ENCODE results near the gene SSUH2.
"Not testable (repeated sequence)": the region's sequence is repeated elsewhere in the genome, so short reads cannot be mapped to it uniquely, and the experiment has no call there.

The SSUH2 gene

GRCh38 chr3:8608041-8608790 lies 36.4 kb downstream of the SSUH2 start:
- DNase-seq: no peak

GRCh38 chr3:8607234-8608040 lies 37.2 kb downstream of the SSUH2 start:
- DNase-seq: no peak

GRCh38 chr3:8606701-8607231 lies 37.8 kb downstream of the SSUH2 start:
- DNase-seq: no peak

- DNase-seq: no peak
Observed at GRCh38 chr3:8604988-8605387, 39.6 kb downstream of the SSUH2 start.

GRCh38 chr3:8604006-8604405 lies 40.6 kb downstream of the SSUH2 start:
- DNase-seq: no peak

GRCh38 chr3:8603115-8603710 lies 41.4 kb downstream of the SSUH2 start:
- no peak for DNase-seq

- DNase-seq: no peak
Observed at GRCh38 chr3:8600457-8600856, 44.1 kb downstream of the SSUH2 start.

GRCh38 chr3:8599146-8599545 lies 45.5 kb downstream of the SSUH2 start:
- no peak for DNase-seq

GRCh38 chr3:8597219-8597853 lies 47.3 kb downstream of the SSUH2 start:
- no peak for DNase-seq

- DNase-seq: no peak
Observed at GRCh38 chr3:8596321-8597218, 48.0 kb downstream of the SSUH2 start.

GRCh38 chr3:8595695-8596115 lies 48.9 kb downstream of the SSUH2 start:
- no peak for DNase-seq

GRCh38 chr3:8595252-8595651 lies 49.3 kb downstream of the SSUH2 start:
- no peak for DNase-seq

GRCh38 chr3:8593021-8593827 lies 51.4 kb downstream of the SSUH2 start:
- DNase-seq: no peak

- DNase-seq: no peak
Observed at GRCh38 chr3:8589880-8590556, 54.6 kb downstream of the SSUH2 start.

- DNase-seq: no peak
Observed at GRCh38 chr3:8584661-8585060, 59.9 kb downstream of the SSUH2 start.

GRCh38 chr3:8581806-8582445 lies 62.7 kb downstream of the SSUH2 start:
- no peak for DNase-seq

GRCh38 chr3:8581373-8581772 lies 63.2 kb downstream of the SSUH2 start:
- no peak for DNase-seq

GRCh38 chr3:8580434-8580833 lies 64.2 kb downstream of the SSUH2 start:
- not testable (repeated sequence) for DNase-seq

- DNase-seq: no peak
Observed at GRCh38 chr3:8579943-8580342, 64.7 kb downstream of the SSUH2 start.

- no peak for DNase-seq
Observed at GRCh38 chr3:8579096-8579495, 65.5 kb downstream of the SSUH2 start.
